ENCODE data around the gene SLC16A7. TPM values are rescaled to one million over a fixed set of nuclear protein-coding genes. Genes with fewer than 3 reads are reported as not detected.

SLC16A7 gene
- total RNA-seq, 1 experiment from 2014 or later, result 2.7 TPM

DNA sequence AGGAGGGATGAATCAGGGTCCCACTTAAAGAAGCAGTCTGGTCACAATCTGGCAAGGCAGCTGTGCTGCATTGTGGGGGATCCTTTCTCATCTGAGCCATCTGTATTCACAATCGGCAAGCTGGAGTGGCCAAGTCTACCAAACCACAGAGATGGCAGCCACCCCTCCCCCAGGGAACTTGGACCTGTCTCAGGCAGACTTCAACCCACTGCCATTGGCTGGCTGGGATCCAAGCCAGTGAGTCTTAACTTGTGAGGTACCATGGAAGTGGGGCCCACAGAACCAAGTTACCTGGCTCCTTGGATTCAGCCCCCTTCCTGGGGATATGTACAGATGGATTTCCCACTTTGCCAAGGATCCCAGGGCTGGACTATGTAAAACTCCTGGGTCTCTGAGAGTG, 196.8 kb downstream of the SLC16A7 start:
- no peaks in the 10 kb centered on the region for H3K4me1 ChIP-seq (replicated peaks; ENCODE audit: insufficient read depth)
- no peak overlapping the region for H2AFZ ChIP-seq
- H3K79me2 ChIP-seq (ENCODE audit: low read depth), result no peaks in the 10 kb centered on the region
- peaks cover 6% of the 10 kb centered on the region; the same call in 1 of the 2 replicates for H3K9me2 ChIP-seq (ENCODE audit: insufficient read depth)
- H3F3A ChIP-seq (ENCODE audit: insufficient read depth, low read depth), result no peaks in the 10 kb centered on the region
- H3K36me3 ChIP-seq (ENCODE audit: low read depth), result no peaks in the 10 kb centered on the region
- BruUV-seq (replicated peaks), result no TSS peak
- DNase-seq, result no peak
- no peaks in the 10 kb centered on the region for H3K27me3 ChIP-seq (ENCODE audit: insufficient read depth, low read depth)
- H3K9me3 ChIP-seq (ENCODE audit: insufficient read depth, low read depth), result no peaks in the 10 kb centered on the region
- no peak overlapping the region for H3K4me3 ChIP-seq
- no peaks in the 10 kb centered on the region for H4K20me1 ChIP-seq (ENCODE audit: insufficient read depth)
- H3K4me2 ChIP-seq, result no peak overlapping the region
- POLR2A ChIA-PET (ENCODE audit: unreplicated experiment), result no interaction called here
- TF ChIP-seq EZH2 (IDR thresholded peaks at IDR 0.05; ENCODE audit: low read depth) (no peak), CTCF (conservative IDR thresholded peaks at IDR 0.05) (no peak)
- CTCF ChIA-PET, result no interaction called here
- intact Hi-C loops (cut with micrococcal nuclease; ENCODE audit: unreplicated experiment), result no loop called here
- H3K27ac ChIP-seq, result no peak overlapping the region

DNA sequence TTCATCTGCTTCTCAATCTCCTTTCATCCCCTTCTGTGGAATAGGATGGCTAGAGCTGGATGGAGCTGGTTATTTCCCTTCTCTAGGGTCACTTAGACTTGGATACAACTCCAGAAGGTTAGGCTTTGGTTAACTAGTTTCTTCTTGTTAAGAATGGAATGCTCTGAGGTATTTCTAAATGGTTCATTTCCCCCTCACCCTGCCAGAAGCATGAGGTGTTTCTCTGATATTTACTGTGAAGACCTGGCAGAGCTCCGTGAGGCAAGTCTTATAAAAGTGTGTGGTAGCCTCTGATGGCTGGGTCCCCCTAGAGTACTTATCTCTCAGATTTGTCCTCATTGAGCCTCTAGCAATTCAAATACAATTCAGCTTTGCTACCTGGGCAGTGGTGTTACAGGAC, 207.9 kb downstream of the SLC16A7 start:
- H4K20me1 ChIP-seq (ENCODE audit: insufficient read depth), result no peaks in the 10 kb centered on the region
- no peaks in the 10 kb centered on the region for H3K9me3 ChIP-seq (ENCODE audit: insufficient read depth, low read depth)
- intact Hi-C loops (cut with micrococcal nuclease; ENCODE audit: unreplicated experiment), result loop anchor here (10.0 kb wide), 2 partner anchors 209 to 399 kb away; partner anchors contain the start of gene SLC16A7
- TF ChIP-seq CTCF (conservative IDR thresholded peaks at IDR 0.05), result no peak
- no peak for TF ChIP-seq EZH2 (IDR thresholded peaks at IDR 0.05; ENCODE audit: low read depth)
- no peaks in the 10 kb centered on the region for H3K79me2 ChIP-seq (ENCODE audit: low read depth)
- DNase-seq, result no peak
- CTCF ChIA-PET, result no interaction called here
- H3K4me1 ChIP-seq (replicated peaks; ENCODE audit: insufficient read depth), result no peaks in the 10 kb centered on the region
- POLR2A ChIA-PET (ENCODE audit: unreplicated experiment), result no interaction called here
- no peaks in the 10 kb centered on the region; the same call in 1 of the 2 replicates for H3K9me2 ChIP-seq (ENCODE audit: insufficient read depth)
- H3K4me3 ChIP-seq, result peak overlapping the region; percentile 41; the same call in 1 of the 2 replicates
- no peaks in the 10 kb centered on the region for H3F3A ChIP-seq (ENCODE audit: insufficient read depth, low read depth)
- BruUV-seq (replicated peaks), result no TSS peak
- H3K27me3 ChIP-seq (ENCODE audit: insufficient read depth, low read depth), result no peaks in the 10 kb centered on the region
- H2AFZ ChIP-seq, result peak overlapping the region; percentile 69
- no peaks in the 10 kb centered on the region for H3K36me3 ChIP-seq (ENCODE audit: low read depth)
- peak overlapping the region; percentile 65 for H3K4me2 ChIP-seq
- no peak overlapping the region for H3K27ac ChIP-seq

GRCh38 chr12:59808317-59808910, 212.6 kb downstream of the SLC16A7 start:
- Histone ChIP-seq H3K4me3 (no peak overlapping the region), H3K79me2 (ENCODE audit: low read depth) (no peaks in the 10 kb centered on the region), H3K36me3 (ENCODE audit: low read depth) (no peaks in the 10 kb centered on the region), H3K27ac (no peak overlapping the region), H2AFZ (no peak overlapping the region), H3K27me3 (ENCODE audit: insufficient read depth, low read depth) (no peaks in the 10 kb centered on the region), H3F3A (ENCODE audit: insufficient read depth, low read depth) (no peaks in the 10 kb centered on the region), H3K4me1 (replicated peaks; ENCODE audit: insufficient read depth) (no peaks in the 10 kb centered on the region), H3K4me2 (no peak overlapping the region), H3K9me3 (ENCODE audit: insufficient read depth, low read depth) (no peaks in the 10 kb centered on the region), H3K9me2 (ENCODE audit: insufficient read depth) (no peaks in the 10 kb centered on the region; the same call in 1 of the 2 replicates), H4K20me1 (ENCODE audit: insufficient read depth) (no peaks in the 10 kb centered on the region)
- POLR2A ChIA-PET (ENCODE audit: unreplicated experiment), result no interaction called here
- intact Hi-C loops (cut with micrococcal nuclease; ENCODE audit: unreplicated experiment), result loop anchor here (10.0 kb wide), 2 partner anchors 214 to 404 kb away; partner anchors contain the start of gene SLC16A7
- no TSS peak for BruUV-seq (replicated peaks)
- no peak for TF ChIP-seq EZH2 (IDR thresholded peaks at IDR 0.05; ENCODE audit: low read depth)
- TF ChIP-seq CTCF (conservative IDR thresholded peaks at IDR 0.05), result peak; percentile 85
- DNase-seq, result peak in 1 of 2 experiments; percentile 39
- CTCF ChIA-PET, result no interaction called here
